ENCODE data around the gene MED27.

The MED27 gene
- total RNA-seq, result 8.7 to 13.9 reads per million in 2 donors

DNA sequence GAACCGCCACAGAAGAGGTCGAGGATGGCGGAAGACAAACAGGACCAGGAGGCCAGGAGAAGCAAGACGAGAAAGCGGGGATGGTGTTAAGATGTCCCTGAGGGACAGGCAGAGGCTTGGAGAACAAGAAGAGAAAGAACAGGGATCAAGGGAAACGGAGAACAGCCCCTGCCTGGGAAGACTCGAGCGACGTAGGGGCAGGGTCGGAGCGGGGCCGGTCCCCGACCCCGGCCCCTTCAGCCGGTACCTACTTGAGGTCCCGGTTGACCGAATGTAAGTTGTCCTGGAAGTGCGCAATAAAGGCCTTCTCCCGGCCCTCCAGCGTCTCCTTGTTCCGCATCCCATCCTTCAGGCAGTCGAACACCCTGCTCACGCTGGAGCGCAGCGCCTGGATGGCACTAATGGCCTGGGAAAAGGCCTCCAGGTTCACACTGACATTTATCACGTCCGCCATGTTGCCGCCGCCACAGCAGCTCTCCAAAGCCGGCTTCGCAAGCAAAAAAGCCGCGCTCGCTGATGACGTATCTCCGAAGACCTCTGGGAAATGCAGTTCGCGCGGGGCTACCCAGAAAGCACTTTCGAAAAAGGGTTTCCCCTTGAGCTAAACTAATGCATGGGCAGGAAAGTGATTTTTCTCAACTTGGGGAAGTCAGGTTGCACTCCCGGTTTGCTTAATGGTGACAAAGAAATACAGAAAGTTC is at the start of gene MED27:
Gene MED27 (minus strand): TSS at position 477 of the 701 bp plus-strand sequence. CDS start 23 bp downstream, at position 454.
- peak; percentile 81 to 93 (median 88) for DNase-seq

DNA sequence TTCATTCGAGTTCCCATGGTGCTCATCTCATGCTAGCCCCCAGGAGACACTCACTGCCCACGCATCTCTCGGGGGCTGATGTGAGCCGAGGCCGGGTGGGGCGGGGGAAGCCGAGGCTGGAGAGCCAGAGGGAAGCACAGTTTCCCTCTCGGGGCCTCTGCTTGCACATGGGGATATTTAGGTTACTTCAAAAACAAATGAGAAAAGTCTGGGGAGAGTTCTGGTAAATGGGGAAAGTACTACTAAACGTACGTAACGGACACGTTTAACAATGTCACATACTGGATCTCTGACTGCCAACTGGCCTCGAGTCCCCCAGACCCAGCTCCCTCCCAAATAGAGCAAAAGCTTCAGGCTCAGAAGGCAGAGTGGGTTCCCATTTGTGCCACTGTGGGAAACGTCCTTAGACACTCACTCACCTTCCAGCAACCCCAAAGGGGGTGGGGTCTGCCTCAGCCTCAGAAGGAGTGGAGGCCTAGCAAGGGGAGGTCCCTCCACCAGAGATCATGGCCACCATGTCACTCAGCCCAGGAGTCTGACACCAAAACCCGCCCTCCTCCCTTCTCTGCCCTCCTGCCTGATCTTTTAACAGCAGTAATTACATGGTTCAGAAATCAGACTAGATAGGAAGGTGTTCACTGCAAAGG is 48.3 kb upstream of the MED27 start:
- no peak for DNase-seq

- no peak for DNase-seq
These were observed 47.1 kb upstream of the MED27 start for GRCh38 chr9:132126680-132127236.

- peak in 1 of 5 experiments; percentile 45 for DNase-seq
These were observed 46.4 kb upstream of the MED27 start for GRCh38 chr9:132125944-132126679.

- DNase-seq, result no peak
These were observed 45.7 kb upstream of the MED27 start for GRCh38 chr9:132125361-132125760.

GRCh38 chr9:132124800-132125199 is 45.1 kb upstream of the MED27 start:
- no peak for DNase-seq

- DNase-seq, result no peak
These were observed 41.4 kb upstream of the MED27 start for GRCh38 chr9:132121021-132121420.

DNA sequence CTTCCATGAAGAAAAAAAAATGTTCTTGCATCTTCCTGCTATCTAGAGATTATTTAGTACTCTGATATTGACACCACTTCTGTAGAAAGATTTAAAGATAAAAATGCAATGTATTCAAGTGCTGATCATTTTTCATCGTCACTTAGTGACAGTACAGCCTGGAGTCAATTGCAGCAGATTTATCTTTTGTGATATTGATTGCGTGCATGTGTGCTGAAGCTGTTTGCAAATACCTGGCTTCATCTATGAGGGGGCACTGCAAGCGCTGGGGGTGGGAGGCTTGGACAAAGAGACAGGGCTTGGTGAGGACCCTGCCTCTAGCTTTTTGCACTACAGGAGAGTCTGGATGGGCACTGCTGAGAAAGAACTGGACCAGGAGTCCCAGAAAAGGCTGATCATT is 38.0 kb upstream of the MED27 start:
- DNase-seq, result no peak

- no peak for DNase-seq
These were observed 36.9 kb upstream of the MED27 start for GRCh38 chr9:132116583-132116982.

- peak in 2 of 5 experiments; percentile 11 to 34 for DNase-seq
These were observed 34.5 kb upstream of the MED27 start for GRCh38 chr9:132114102-132114707.

DNA sequence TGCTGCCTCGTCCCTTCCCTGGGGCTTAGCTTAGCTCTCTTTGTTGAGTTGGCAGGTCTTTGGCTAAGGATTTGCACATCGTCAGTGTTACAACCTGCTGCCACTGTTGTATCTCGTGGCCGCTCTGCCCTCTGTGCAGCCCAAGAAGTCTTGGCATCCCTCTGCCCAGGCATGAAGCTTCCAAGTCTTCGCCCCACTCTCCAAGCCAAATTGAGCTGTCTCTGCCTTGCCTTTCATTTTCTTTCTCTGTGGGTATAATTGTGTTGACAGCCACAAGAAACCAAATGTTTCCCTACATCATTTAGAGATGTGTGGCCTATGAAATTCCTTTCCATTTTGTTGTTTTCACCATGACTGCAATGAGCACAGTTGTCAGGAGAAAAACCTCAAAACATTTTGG is 29.6 kb upstream of the MED27 start:
- DNase-seq, result no peak

DNA sequence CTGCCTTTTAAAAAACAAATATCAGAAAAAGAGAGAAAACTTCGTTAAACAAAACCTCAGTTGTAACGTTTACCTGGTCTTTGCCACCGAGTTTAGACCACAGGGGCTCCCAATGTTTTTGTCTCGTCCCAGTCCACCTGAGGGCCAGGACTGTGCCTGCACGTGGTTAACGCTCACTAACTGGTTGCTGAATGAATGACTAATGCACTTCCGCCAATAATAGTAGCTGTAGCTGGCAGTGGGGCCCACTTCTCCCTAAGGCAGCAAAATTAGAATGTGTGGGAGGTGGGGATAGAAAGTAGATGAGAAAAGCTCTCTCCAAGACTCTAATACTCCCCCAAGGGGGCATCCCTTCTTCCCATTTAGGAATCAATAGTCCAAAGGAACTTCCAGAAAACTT is 29.1 kb upstream of the MED27 start:
- no peak for DNase-seq

DNA sequence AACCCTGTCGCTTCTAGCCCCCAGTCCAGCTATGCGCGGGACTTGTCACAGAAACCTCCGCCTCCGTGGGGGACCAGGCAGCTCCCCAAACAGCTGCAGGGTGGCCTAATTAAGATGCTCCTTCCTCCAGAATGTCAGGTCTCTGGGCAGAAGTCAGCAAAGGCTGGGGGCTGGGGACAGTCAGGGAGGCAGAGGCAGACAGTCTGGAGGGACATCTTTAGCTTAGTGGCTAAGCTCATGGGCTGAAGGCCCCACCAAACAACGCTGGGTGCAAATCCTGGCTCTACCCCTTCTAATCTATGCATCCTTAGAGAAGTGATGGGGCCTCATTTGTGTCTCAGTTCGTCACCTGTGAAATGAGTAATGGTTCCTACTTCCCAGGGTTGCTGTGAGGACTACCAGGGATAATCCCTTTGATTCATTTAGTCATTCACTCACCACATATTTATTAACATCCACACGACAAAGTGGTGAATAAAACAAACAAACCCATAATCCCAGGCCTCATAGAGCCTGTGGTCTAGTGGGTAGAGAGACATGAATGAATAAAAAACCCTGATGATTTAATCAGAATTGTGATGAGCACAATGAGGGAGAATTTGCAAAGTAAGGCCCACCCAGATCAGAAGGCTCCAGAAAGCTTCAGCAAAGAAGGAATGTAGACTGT is 20.2 kb upstream of the MED27 start:
- DNase-seq, result no peak

DNA sequence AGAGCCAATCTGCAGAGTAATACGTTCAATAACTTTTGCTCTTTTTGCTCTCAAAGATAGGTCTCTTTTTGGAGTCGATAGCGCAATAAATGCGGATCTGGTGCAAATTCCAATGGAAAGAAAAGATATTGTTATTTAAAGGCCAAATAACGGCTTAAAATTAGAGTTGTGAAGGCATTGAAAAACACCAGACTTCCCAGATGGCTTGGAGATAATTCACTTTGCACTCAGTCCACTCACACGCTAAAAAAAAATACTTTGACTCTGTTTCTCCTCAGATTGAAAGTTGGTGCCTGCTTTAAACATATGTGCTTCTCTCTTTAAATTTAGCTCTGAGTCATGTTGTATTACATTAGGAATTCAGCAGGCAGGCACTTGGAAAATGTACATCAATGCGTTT is 19.5 kb upstream of the MED27 start:
- no peak for DNase-seq

- no peak for DNase-seq
These were observed 14.7 kb upstream of the MED27 start for GRCh38 chr9:132094314-132094791.

- no peak for DNase-seq
These were observed 11.1 kb upstream of the MED27 start for GRCh38 chr9:132090771-132091170.

- DNase-seq, result no peak
These were observed 7.9 kb upstream of the MED27 start for GRCh38 chr9:132087438-132088030.

GRCh38 chr9:132082188-132082587 is 2.5 kb upstream of the MED27 start:
- DNase-seq, result no peak

- no peak for DNase-seq
These were observed 839 bp downstream of the MED27 start for GRCh38 chr9:132078699-132079356.

- peak in 3 of 5 experiments; percentile 9 to 70 (median 26) for DNase-seq
These were observed 1.6 kb downstream of the MED27 start for GRCh38 chr9:132077881-132078698.
